ENCODE results near the gene SMAD2. TPM values are rescaled to one million over a fixed set of nuclear protein-coding genes. Genes with fewer than 3 reads are reported as not detected.

The SMAD2 gene
- total RNA-seq, 1 experiment from 2014 or later, result 121 TPM

DNA sequence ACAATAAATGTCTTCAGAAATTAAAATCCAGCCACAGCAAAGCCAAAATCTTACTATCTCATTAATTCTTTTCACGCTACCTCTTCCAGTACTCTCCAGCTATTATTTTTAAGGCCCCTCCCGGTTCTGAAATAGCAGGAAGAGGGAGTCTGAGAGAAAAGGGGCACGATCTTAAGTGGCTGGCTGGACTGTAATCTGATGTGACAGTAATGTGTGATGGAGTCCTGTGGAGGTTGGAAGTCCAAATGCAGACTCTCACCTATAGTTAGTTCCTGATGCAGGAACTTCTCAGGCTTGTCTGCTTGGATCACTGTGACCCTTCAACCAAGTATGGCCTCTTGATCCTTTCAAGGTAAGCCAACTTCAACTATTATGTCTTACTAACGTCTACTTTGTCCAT lies 43.2 kb downstream of the SMAD2 start:
- Histone ChIP-seq H4K20me1 (ENCODE audit: control insufficient read depth, insufficient read depth, insufficient read length) (no peaks in the 10 kb centered on the region), H2BK5ac (ENCODE audit: insufficient read length, low read length) (no peak overlapping the region), H3T11ph (ENCODE audit: low read length) (no peak overlapping the region), H3K9ac (ENCODE audit: extremely low read depth, insufficient read length, low read length) (no peak overlapping the region), H2BK20ac (ENCODE audit: low read depth, low read length, poor library complexity, severe bottlenecking) (no peak overlapping the region), H3K4ac (ENCODE audit: low read depth, low read length) (no peak overlapping the region), H2BK15ac (ENCODE audit: low read depth, low read length) (no peak overlapping the region), H2BK12ac (ENCODE audit: insufficient read length, low read depth, low read length) (no peak overlapping the region), H3K23me2 (ENCODE audit: insufficient read length, low read depth, low read length, poor library complexity, severe bottlenecking) (no peaks in the 10 kb centered on the region), H2AK5ac (ENCODE audit: insufficient read length, low read length) (no peak overlapping the region), H3K56ac (ENCODE audit: insufficient read length, low read depth, low read length) (no peak overlapping the region), H3K4me1 (ENCODE audit: insufficient read depth, low read length) (no peaks in the 10 kb centered on the region), H2BK120ac (ENCODE audit: low read depth, low read length, poor library complexity, severe bottlenecking) (no peak overlapping the region), H4K91ac (ENCODE audit: insufficient read length, low read depth, low read length) (no peak overlapping the region), H2AFZ (ENCODE audit: low read length) (no peak overlapping the region), H3K14ac (ENCODE audit: insufficient read depth, low read length) (no peak overlapping the region), H3K27me3 (ENCODE audit: insufficient read depth, low read length) (no peaks in the 10 kb centered on the region), H4K8ac (replicated peaks; ENCODE audit: insufficient read length, low read depth, low read length) (no peak overlapping the region), H4K5ac (ENCODE audit: insufficient read length, low read depth, low read length) (no peak overlapping the region), H3K4me2 (ENCODE audit: insufficient read depth, insufficient read length, low read length) (no peak overlapping the region), H3K23ac (ENCODE audit: insufficient read length, low read depth, low read length) (no peak overlapping the region), H3K79me2 (ENCODE audit: insufficient read depth, low read length) (no peaks in the 10 kb centered on the region; the same call in 1 of the 2 replicates), H3K9me3 (ENCODE audit: control insufficient read depth, low read depth, low read length) (no peaks in the 10 kb centered on the region), H3K27ac (ENCODE audit: insufficient read length, low read depth, low read length) (no peak overlapping the region), H3K18ac (ENCODE audit: insufficient read length, low read depth, low read length) (no peak overlapping the region), H3K79me1 (ENCODE audit: insufficient read depth, low read depth, low read length, poor library complexity, severe bottlenecking) (peaks cover 5% of the 10 kb centered on the region)
- H3K27ac Mint-ChIP-seq, result peak overlapping the region in 2 of 3 experiments; percentile 38 to 64; a peak in 2 of 7 replicates
- H3K4me1 Mint-ChIP-seq, result no peaks in the 10 kb centered on the region; a peak in 2 of 4 replicates
- H3K9me3 Mint-ChIP-seq, result no peaks in the 10 kb centered on the region
- DNase-seq, result no peak
- TF ChIP-seq, protein P1, sequence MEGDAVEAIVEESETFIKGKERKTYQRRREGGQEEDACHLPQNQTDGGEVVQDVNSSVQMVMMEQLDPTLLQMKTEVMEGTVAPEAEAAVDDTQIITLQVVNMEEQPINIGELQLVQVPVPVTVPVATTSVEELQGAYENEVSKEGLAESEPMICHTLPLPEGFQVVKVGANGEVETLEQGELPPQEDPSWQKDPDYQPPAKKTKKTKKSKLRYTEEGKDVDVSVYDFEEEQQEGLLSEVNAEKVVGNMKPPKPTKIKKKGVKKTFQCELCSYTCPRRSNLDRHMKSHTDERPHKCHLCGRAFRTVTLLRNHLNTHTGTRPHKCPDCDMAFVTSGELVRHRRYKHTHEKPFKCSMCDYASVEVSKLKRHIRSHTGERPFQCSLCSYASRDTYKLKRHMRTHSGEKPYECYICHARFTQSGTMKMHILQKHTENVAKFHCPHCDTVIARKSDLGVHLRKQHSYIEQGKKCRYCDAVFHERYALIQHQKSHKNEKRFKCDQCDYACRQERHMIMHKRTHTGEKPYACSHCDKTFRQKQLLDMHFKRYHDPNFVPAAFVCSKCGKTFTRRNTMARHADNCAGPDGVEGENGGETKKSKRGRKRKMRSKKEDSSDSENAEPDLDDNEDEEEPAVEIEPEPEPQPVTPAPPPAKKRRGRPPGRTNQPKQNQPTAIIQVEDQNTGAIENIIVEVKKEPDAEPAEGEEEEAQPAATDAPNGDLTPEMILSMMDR (conservative IDR thresholded peaks at IDR 0.05), result no peak
- H3K27me3 Mint-ChIP-seq (ENCODE audit: low read depth), result no peaks in the 10 kb centered on the region
- H3K4me3 Mint-ChIP-seq, result no peak overlapping the region
- WGBS (ENCODE audit: extremely low coverage, insufficient read length, low lambda C conversion rate), result 100% methylated on average over 1 of the region's 4 CpGs
- peaks cover 10 to 61% (median 40%) of the 10 kb centered on the region in 3 experiments; a peak in 6 of 7 replicates for H3K36me3 Mint-ChIP-seq (ENCODE audit: insufficient read depth in 1 of 3, low read depth in 3 of 3)

Data from H9 (cell line).